ENCODE measurements around the gene CACNA2D3.

GRCh38 chr3:54878145-54878544 lies 755.8 kb downstream of the CACNA2D3 start:
- TF ChIP-seq CTCF (IDR thresholded peaks at IDR 0.05; ENCODE audit: low read length) (no peak), EZH2phosphoT487 (IDR thresholded peaks at IDR 0.05; ENCODE audit: low read length) (no peak), EZH2 (optimal IDR thresholded peaks at IDR 0.05; ENCODE audit: low read depth, low read length) (no peak)
